Measurements from ENCODE around the gene C18orf54.
"Not testable (repeated sequence)": the region's sequence is repeated elsewhere in the genome, so short reads cannot be mapped to it uniquely, and the experiment has no call there.

Gene C18orf54

GRCh38 chr18:54357660-54358494 lies at the start of gene C18orf54, which contains the start of gene STARD6:
Gene C18orf54 (plus strand): TSS chr18:54357906. CDS start chr18:54360573, 2,667 bp downstream.
Gene STARD6 (minus strand): TSS chr18:54357858. CDS start chr18:54354573, 3,285 bp downstream.
- peaks cover 4% of the 10 kb centered on the region for H3K27me3 Mint-ChIP-seq (ENCODE audit: low read depth)
- peak; percentile 94 for DNase-seq (ENCODE audit: low spot score)
- H3K36me3 Mint-ChIP-seq (ENCODE audit: low read depth) = peaks cover 17% of the 10 kb centered on the region
- H3K27ac Mint-ChIP-seq = peak within 1 kb of the TSS; percentile 97
- H3K9me3 Mint-ChIP-seq = no peaks in the 10 kb centered on the region
- peaks cover 23% of the 10 kb centered on the region for H3K4me1 Mint-ChIP-seq (ENCODE audit: low read depth)
- peak within 1 kb of the TSS; percentile 96 for H3K4me3 Mint-ChIP-seq

GRCh38 chr18:54309564-54309963 lies 48.1 kb upstream of the C18orf54 start:
- peaks cover 17% of the 10 kb centered on the region for H3K27me3 Mint-ChIP-seq (ENCODE audit: low read depth)
- not testable (repeated sequence) for H3K4me1 Mint-ChIP-seq (ENCODE audit: low read depth); H3K4me3 Mint-ChIP-seq; H3K9me3 Mint-ChIP-seq; DNase-seq (ENCODE audit: low spot score); H3K27ac Mint-ChIP-seq; H3K36me3 Mint-ChIP-seq (ENCODE audit: low read depth)

- Mint-ChIP-seq H3K4me1 (ENCODE audit: low read depth) (peaks cover 2% of the 10 kb centered on the region), H3K27ac (no peak overlapping the region), H3K4me3 (no peak overlapping the region), H3K9me3 (no peaks in the 10 kb centered on the region), H3K27me3 (ENCODE audit: low read depth) (peaks cover 35% of the 10 kb centered on the region), H3K36me3 (ENCODE audit: low read depth) (no peaks in the 10 kb centered on the region)
- no peak for DNase-seq (ENCODE audit: low spot score)
Measured at GRCh38 chr18:54316071-54316820, 41.5 kb upstream of the C18orf54 start.

- Mint-ChIP-seq H3K36me3 (ENCODE audit: low read depth) (no peaks in the 10 kb centered on the region), H3K4me1 (ENCODE audit: low read depth) (peaks cover 2% of the 10 kb centered on the region), H3K27ac (no peak overlapping the region), H3K4me3 (no peak overlapping the region), H3K27me3 (ENCODE audit: low read depth) (peaks cover 13% of the 10 kb centered on the region), H3K9me3 (no peaks in the 10 kb centered on the region)
- no peak for DNase-seq (ENCODE audit: low spot score)
Measured at GRCh38 chr18:54323561-54323960, 34.1 kb upstream of the C18orf54 start.

GRCh38 chr18:54323970-54324369 lies 33.7 kb upstream of the C18orf54 start:
- H3K27me3 Mint-ChIP-seq (ENCODE audit: low read depth) = peaks cover 12% of the 10 kb centered on the region

GRCh38 chr18:54327818-54328217 lies 29.9 kb upstream of the C18orf54 start:
- Mint-ChIP-seq H3K27ac (no peak overlapping the region), H3K36me3 (ENCODE audit: low read depth) (no peaks in the 10 kb centered on the region), H3K27me3 (ENCODE audit: low read depth) (peaks cover 9% of the 10 kb centered on the region), H3K4me3 (no peak overlapping the region), H3K9me3 (no peaks in the 10 kb centered on the region), H3K4me1 (ENCODE audit: low read depth) (no peaks in the 10 kb centered on the region)
- DNase-seq (ENCODE audit: low spot score) = no peak

More at GRCh38 chr18:54323970-54324369, 33.7 kb upstream of the C18orf54 start:
- no peak overlapping the region for H3K27ac Mint-ChIP-seq
- DNase-seq (ENCODE audit: low spot score) = no peak
- H3K4me1 Mint-ChIP-seq (ENCODE audit: low read depth) = peaks cover 2% of the 10 kb centered on the region
- H3K36me3 Mint-ChIP-seq (ENCODE audit: low read depth) = no peaks in the 10 kb centered on the region
- H3K4me3 Mint-ChIP-seq = no peak overlapping the region
- no peaks in the 10 kb centered on the region for H3K9me3 Mint-ChIP-seq

- Mint-ChIP-seq H3K4me1 (ENCODE audit: low read depth) (no peaks in the 10 kb centered on the region), H3K9me3 (no peaks in the 10 kb centered on the region), H3K36me3 (ENCODE audit: low read depth) (no peaks in the 10 kb centered on the region), H3K27me3 (ENCODE audit: low read depth) (peaks cover 6% of the 10 kb centered on the region), H3K27ac (no peak overlapping the region), H3K4me3 (no peak overlapping the region)
- DNase-seq (ENCODE audit: low spot score) = no peak
Measured at GRCh38 chr18:54329787-54330186, 27.9 kb upstream of the C18orf54 start.

- Mint-ChIP-seq H3K9me3 (no peaks in the 10 kb centered on the region), H3K36me3 (ENCODE audit: low read depth) (no peaks in the 10 kb centered on the region), H3K4me1 (ENCODE audit: low read depth) (no peaks in the 10 kb centered on the region), H3K27ac (no peak overlapping the region), H3K27me3 (ENCODE audit: low read depth) (peaks cover 6% of the 10 kb centered on the region), H3K4me3 (no peak overlapping the region)
- DNase-seq (ENCODE audit: low spot score) = no peak
Measured at GRCh38 chr18:54330768-54331548, 26.7 kb upstream of the C18orf54 start.

GRCh38 chr18:54335638-54336173 lies 22.0 kb upstream of the C18orf54 start:
- Mint-ChIP-seq H3K36me3 (ENCODE audit: low read depth) (no peaks in the 10 kb centered on the region), H3K4me3 (no peak overlapping the region), H3K9me3 (no peaks in the 10 kb centered on the region), H3K27me3 (ENCODE audit: low read depth) (peaks cover 3% of the 10 kb centered on the region), H3K27ac (no peak overlapping the region), H3K4me1 (ENCODE audit: low read depth) (no peaks in the 10 kb centered on the region)
- no peak for DNase-seq (ENCODE audit: low spot score)

- no peaks in the 10 kb centered on the region for H3K4me1 Mint-ChIP-seq (ENCODE audit: low read depth)
- no peak for DNase-seq (ENCODE audit: low spot score)
- H3K27ac Mint-ChIP-seq = no peak overlapping the region
- no peak overlapping the region for H3K4me3 Mint-ChIP-seq
- H3K27me3 Mint-ChIP-seq (ENCODE audit: low read depth) = no peaks in the 10 kb centered on the region
- peaks cover 2% of the 10 kb centered on the region for H3K36me3 Mint-ChIP-seq (ENCODE audit: low read depth)
- H3K9me3 Mint-ChIP-seq = no peaks in the 10 kb centered on the region
Measured at GRCh38 chr18:54338230-54338629, 19.5 kb upstream of the C18orf54 start.

- no peak for DNase-seq (ENCODE audit: low spot score)
- Mint-ChIP-seq H3K36me3 (ENCODE audit: low read depth) (no peaks in the 10 kb centered on the region), H3K27ac (no peak overlapping the region), H3K4me1 (ENCODE audit: low read depth) (peaks cover 7% of the 10 kb centered on the region), H3K4me3 (no peak overlapping the region), H3K9me3 (no peaks in the 10 kb centered on the region), H3K27me3 (ENCODE audit: low read depth) (peaks cover 36% of the 10 kb centered on the region)
Measured at GRCh38 chr18:54351186-54351585, 6.5 kb upstream of the C18orf54 start.

- Mint-ChIP-seq H3K9me3 (no peaks in the 10 kb centered on the region), H3K36me3 (ENCODE audit: low read depth) (peaks cover 14% of the 10 kb centered on the region), H3K27ac (peak overlapping the region; percentile 97), H3K27me3 (ENCODE audit: low read depth) (peaks cover 4% of the 10 kb centered on the region), H3K4me1 (ENCODE audit: low read depth) (peaks cover 23% of the 10 kb centered on the region), H3K4me3 (peak overlapping the region; percentile 96)
- DNase-seq (ENCODE audit: low spot score) = peak; percentile 7
Measured at GRCh38 chr18:54357082-54357659, 535 bp upstream of the C18orf54 start.

GRCh38 chr18:54358495-54359040 lies 862 bp downstream of the C18orf54 start:
- Mint-ChIP-seq H3K9me3 (no peaks in the 10 kb centered on the region), H3K36me3 (ENCODE audit: low read depth) (peaks cover 20% of the 10 kb centered on the region), H3K4me1 (ENCODE audit: low read depth) (peaks cover 23% of the 10 kb centered on the region), H3K27me3 (ENCODE audit: low read depth) (peaks cover 4% of the 10 kb centered on the region), H3K27ac (peak overlapping the region; percentile 97), H3K4me3 (peak overlapping the region; percentile 96)
- DNase-seq (ENCODE audit: low spot score) = no peak

All from T-helper 2 cell treated with Interferon-gamma antibody and Interleukin-4, amounts not matched to agents 5 μg/mL and 100 μg/mL, for 36 hours (primary cell).